Neural cell (in vitro differentiated cells): Measurements from ENCODE around the gene ARHGAP6. TPM values are rescaled to one million over a fixed set of nuclear protein-coding genes. Genes with fewer than 3 reads are reported as not detected.

Experiments
- H2AFZ ChIP-seq: fragments of 200-600, 300-800 bp; sonication (generic), shearing (Covaris generic); 2 replicates; pipeline ENCODE4 v1.6.0; 2014; ENCODE audit warnings: low read depth, mild to moderate bottlenecking, antibody characterized with exemption, low read length, moderate library complexity
- H3F3A ChIP-seq: fragments of 200-600 bp; shearing (Covaris generic); 2 replicates; pipeline ENCODE4 v1.6.1; 2016; ENCODE audit warnings: mild to moderate bottlenecking, moderate library complexity, mixed read lengths, antibody characterized with exemption, low read length; ENCODE audit not compliant: insufficient read depth, poor library complexity, severe bottlenecking
- H3K27ac ChIP-seq: fragments of 200-600, 300-800 bp; sonication (generic), shearing (Covaris generic); 2 replicates; pipeline ENCODE4 v1.5.1; 2014; ENCODE audit warnings: mild to moderate bottlenecking, low read length, moderate library complexity
- H3K27me3 ChIP-seq: fragments of 300-800, 200-600 bp; sonication (generic), shearing (Covaris generic); 2 replicates; pipeline ENCODE4 v1.6.0; 2014; ENCODE audit warnings: mild to moderate bottlenecking, low read depth, low read length, moderate library complexity; ENCODE audit not compliant: insufficient read depth
- H3K36me3 ChIP-seq: fragments of 300-800, 200-600 bp; sonication (generic), shearing (Covaris generic); 2 replicates; pipeline ENCODE4 v1.5.1; 2014; ENCODE audit warnings: mild to moderate bottlenecking, antibody characterized with exemption, low read length, moderate library complexity; ENCODE audit not compliant: insufficient read depth
- H3K4me2 ChIP-seq: fragments of 300-800, 200-600 bp; sonication (generic), shearing (Covaris generic); 2 replicates; pipeline ENCODE4 v1.6.0; 2014; ENCODE audit warnings: mild to moderate bottlenecking, low read length
- H3K4me3 ChIP-seq: fragments of 300-800, 200-600 bp; sonication (generic), shearing (Covaris generic); 2 replicates; pipeline ENCODE4 v1.5.1; 2014; ENCODE audit warnings: mild to moderate bottlenecking, low read length, moderate library complexity
- H3K79me2 ChIP-seq: fragments of 200-600 bp; shearing (Covaris generic); replicated peaks from 2 replicates; pipeline ENCODE4 v1.6.0; 2014; ENCODE audit warnings: mild to moderate bottlenecking, low read length, moderate library complexity; ENCODE audit not compliant: insufficient read depth
- H3K9ac ChIP-seq: fragments of 300-800, 200-600 bp; sonication (generic), shearing (Covaris generic); 2 replicates; pipeline ENCODE4 v1.6.1; 2016; ENCODE audit warnings: mild to moderate bottlenecking, low read length, mixed read lengths
- H3K9me2 ChIP-seq: fragments of 200-600 bp; shearing (Covaris generic); 2 replicates; pipeline ENCODE4 v1.6.1; 2016; ENCODE audit warnings: mild to moderate bottlenecking, low read length, mixed read lengths; ENCODE audit not compliant: insufficient read depth
- H3K9me3 ChIP-seq: fragments of 200-600, 300-800 bp; sonication (generic), shearing (Covaris generic); 2 replicates; pipeline ENCODE4 v1.6.1; 2016; ENCODE audit warnings: mild to moderate bottlenecking, mixed run types, low read length, moderate library complexity, mixed read lengths
- H4K20me1 ChIP-seq: fragments of 200-600 bp; shearing (Covaris generic); 2 replicates; pipeline ENCODE4 v1.6.1; 2016; ENCODE audit warnings: mild to moderate bottlenecking, mixed run types; ENCODE audit not compliant: insufficient read depth
- EP300 ChIP-seq: fragments of 450-650 bp; conservative IDR thresholded peaks from 2 replicates; pipeline ENCODE4 v1.6.1; 2014; ENCODE audit warnings: antibody characterized with exemption, mild to moderate bottlenecking, moderate library complexity; ENCODE audit not compliant: poor library complexity, severe bottlenecking
- EZH2 ChIP-seq: fragments of 200-600, 300-800 bp; shearing (Covaris generic), sonication (generic); IDR thresholded peaks from 2 replicates; pipeline ENCODE4 v1.6.1; 2014; ENCODE audit warnings: antibody characterized with exemption, low read length, borderline replicate concordance, mild to moderate bottlenecking; ENCODE audit not compliant: insufficient read depth, poor library complexity, severe bottlenecking
- MXI1 ChIP-seq: fragments of 450-650 bp; conservative IDR thresholded peaks from 2 replicates; pipeline ENCODE4 v1.6.1; 2014; ENCODE audit warnings: antibody characterized with exemption, mild to moderate bottlenecking; ENCODE audit not compliant: poor library complexity, severe bottlenecking
- POLR2AphosphoS5 ChIP-seq: IDR thresholded peaks from 2 replicates; pipeline ENCODE4 v1.6.1; 2012
- RAD21 ChIP-seq: fragments of 450-650 bp; conservative IDR thresholded peaks from 2 replicates; pipeline ENCODE4 v1.6.1; 2014; ENCODE audit warnings: antibody characterized with exemption, mild to moderate bottlenecking, moderate library complexity
- REST ChIP-seq: IDR thresholded peaks from 2 replicates; pipeline ENCODE4 v1.6.1; 2012; ENCODE audit warnings: borderline replicate concordance
- SMC3 ChIP-seq: fragments of 450-650 bp; conservative IDR thresholded peaks from 2 replicates; pipeline ENCODE4 v1.6.1; 2014; ENCODE audit warnings: antibody characterized with exemption, mild to moderate bottlenecking, moderate library complexity; ENCODE audit not compliant: poor library complexity
- TAF1 ChIP-seq: IDR thresholded peaks from 2 replicates; pipeline ENCODE4 v1.6.1; 2012; ENCODE audit warnings: low read depth
- polyA plus RNA-seq: library from polyadenylated mRNA; depleted of rRNA; stranded (reverse); fragments of >200 nt; gene quantifications from 2 replicates; pipeline ENCODE4 v1.2.3, GENCODE V29; 2014
- TF ChIP-seq, protein P1 (sequence below): fragments of 450-650 bp; IDR thresholded peaks from 2 replicates; pipeline ENCODE4 v1.5.1; 2014; ENCODE audit warnings: antibody characterized with exemption, mild to moderate bottlenecking, moderate library complexity; ENCODE audit not compliant: poor library complexity, severe bottlenecking

The ARHGAP6 gene
- polyA plus RNA-seq, 1 donor from 2014 or later: 0.40 TPM

DNA sequence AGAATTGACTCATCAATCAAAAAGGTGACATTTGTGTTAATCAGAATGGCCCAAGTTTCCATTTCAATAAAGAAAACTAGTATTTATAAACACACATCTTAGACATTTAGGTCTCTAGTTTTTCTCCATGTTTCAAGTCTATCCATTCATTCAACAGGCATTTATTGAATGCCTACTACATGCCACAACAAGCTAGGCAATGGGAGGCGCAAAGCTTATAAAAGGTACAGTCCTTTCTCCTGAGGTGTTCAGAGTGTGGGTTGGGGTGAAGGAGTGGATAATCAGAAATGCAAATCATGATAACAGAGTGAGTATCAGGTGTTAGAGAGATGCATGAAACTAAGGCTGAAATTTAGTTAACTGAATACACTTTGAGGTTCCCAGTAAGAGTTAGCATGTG lies 476.6 kb downstream of the ARHGAP6 start:
- no peak overlapping the region for H3K27ac ChIP-seq
- no peaks in the 10 kb centered on the region for H3K9me2 ChIP-seq
- H3K79me2 ChIP-seq: no peaks in the 10 kb centered on the region
- H4K20me1 ChIP-seq: no peaks in the 10 kb centered on the region
- H2AFZ ChIP-seq: no peak overlapping the region
- no peak overlapping the region for H3K4me3 ChIP-seq
- no peaks in the 10 kb centered on the region for H3K27me3 ChIP-seq
- H3K4me2 ChIP-seq: no peak overlapping the region
- no peaks in the 10 kb centered on the region for H3F3A ChIP-seq
- H3K36me3 ChIP-seq: no peaks in the 10 kb centered on the region
- H3K9ac ChIP-seq: no peak overlapping the region
- TF ChIP-seq SMC3 (no peak), RAD21 (no peak), REST (no peak), TAF1 (no peak), MXI1 (no peak), EZH2 (no peak), POLR2AphosphoS5 (no peak), EP300 (no peak)
- TF ChIP-seq, protein P1, sequence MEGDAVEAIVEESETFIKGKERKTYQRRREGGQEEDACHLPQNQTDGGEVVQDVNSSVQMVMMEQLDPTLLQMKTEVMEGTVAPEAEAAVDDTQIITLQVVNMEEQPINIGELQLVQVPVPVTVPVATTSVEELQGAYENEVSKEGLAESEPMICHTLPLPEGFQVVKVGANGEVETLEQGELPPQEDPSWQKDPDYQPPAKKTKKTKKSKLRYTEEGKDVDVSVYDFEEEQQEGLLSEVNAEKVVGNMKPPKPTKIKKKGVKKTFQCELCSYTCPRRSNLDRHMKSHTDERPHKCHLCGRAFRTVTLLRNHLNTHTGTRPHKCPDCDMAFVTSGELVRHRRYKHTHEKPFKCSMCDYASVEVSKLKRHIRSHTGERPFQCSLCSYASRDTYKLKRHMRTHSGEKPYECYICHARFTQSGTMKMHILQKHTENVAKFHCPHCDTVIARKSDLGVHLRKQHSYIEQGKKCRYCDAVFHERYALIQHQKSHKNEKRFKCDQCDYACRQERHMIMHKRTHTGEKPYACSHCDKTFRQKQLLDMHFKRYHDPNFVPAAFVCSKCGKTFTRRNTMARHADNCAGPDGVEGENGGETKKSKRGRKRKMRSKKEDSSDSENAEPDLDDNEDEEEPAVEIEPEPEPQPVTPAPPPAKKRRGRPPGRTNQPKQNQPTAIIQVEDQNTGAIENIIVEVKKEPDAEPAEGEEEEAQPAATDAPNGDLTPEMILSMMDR: no peak
- H3K9me3 ChIP-seq: no peaks in the 10 kb centered on the region

GRCh38 chrX:11188664-11189063 lies 477.1 kb downstream of the ARHGAP6 start:
- no peak overlapping the region for H2AFZ ChIP-seq
- H3K4me3 ChIP-seq: no peak overlapping the region
- H4K20me1 ChIP-seq: no peaks in the 10 kb centered on the region
- no peaks in the 10 kb centered on the region for H3F3A ChIP-seq
- TF ChIP-seq MXI1 (no peak), REST (no peak), SMC3 (no peak), POLR2AphosphoS5 (no peak), RAD21 (no peak), EP300 (no peak), TAF1 (no peak), EZH2 (no peak)
- TF ChIP-seq, protein P1: no peak
- no peaks in the 10 kb centered on the region for H3K27me3 ChIP-seq
- no peak overlapping the region for H3K9ac ChIP-seq
- no peak overlapping the region for H3K4me2 ChIP-seq
- no peaks in the 10 kb centered on the region for H3K9me2 ChIP-seq
- no peaks in the 10 kb centered on the region for H3K79me2 ChIP-seq
- H3K36me3 ChIP-seq: no peaks in the 10 kb centered on the region
- no peak overlapping the region for H3K27ac ChIP-seq
- H3K9me3 ChIP-seq: no peaks in the 10 kb centered on the region
